Pancreas (tissue), 10 donors: ENCODE data around the gene ZNF23. TPM values are rescaled to one million over a fixed set of nuclear protein-coding genes. Genes with fewer than 3 reads are reported as not detected.

Source experiments
- ATAC-seq, 4 donors: fragments of 200-7000 bp; cut with Tn5 transposase; one replicate each; pipeline versions ENCODE4 v1.8.0 to v1.9.1; 2020; ENCODE audit warnings: mild to moderate bottlenecking in 4 of 4, moderate library complexity in 4 of 4
- DNase-seq, 6 donors: peaks; one replicate each; pipeline ENCODE4 v3.0.0-alpha.2; 2020
- FAIRE-seq: peaks from 2 replicates; lab custom pipeline; 2012; peaks lifted over from hg19 to GRCh38; lab: Jason Lieb, UNC
- H3K27ac ChIP-seq, 4 donors: fragments of 200-600 bp; sonication (generic); 1 replicate in 3 of 4; 2 replicates in 1 of 4; pipeline versions ENCODE4 v1.5.0 to v1.8.0; 2020
- H3K27me3 ChIP-seq, 4 donors: fragments of 200-600 bp; one replicate each; pipeline ENCODE4 v1.8.0; 2021
- H3K36me3 ChIP-seq, 3 donors: fragments of 200-600 bp; sonication (generic) in 1 of 3; one replicate each; pipeline versions ENCODE4 v1.5.0 to v1.8.0; 2020 to 2021
- H3K4me1 ChIP-seq, 3 donors: fragments of 200-600 bp; one replicate each; pipeline ENCODE4 v1.8.0; 2021
- H3K4me3 ChIP-seq, 4 donors: fragments of 200-600 bp; sonication (generic) in 2 of 4; one replicate each; pipeline versions ENCODE4 v1.5.0 to v1.8.0; 2020 to 2021
- H3K9me3 ChIP-seq, 4 donors: fragments of 200-600 bp; one replicate each; pipeline ENCODE4 v1.8.0; 2021
- WGBS, 2 donors: extraction: QIAGEN DNeasy Blood & Tissue Kit; methylation state at CpG; one replicate each; pipeline ENCODE4 v1.1.7; 2013; 5-methylcytosine and 5-hydroxymethylcytosine counted together
- intact Hi-C, 3 donors: fragments of 100-400 bp; cut with DNase I; formaldehyde crosslinking; loops; one replicate each; pipeline versions ENCODE4 v1.11.1 to v1.14.2; 2022
- polyA plus RNA-seq, 2 donors: library from polyadenylated mRNA; stranded (reverse); fragments of 200-250 nt; gene quantifications; one replicate each; pipeline ENCODE4 v1.2.3, GENCODE V29; 2013
- total RNA-seq, 6 donors: library from RNA; stranded (reverse); fragmentation: NEBNext Ultra II Directional in 4 of 6; extraction: Animal tissue kit (Norgen Biotek cat#: 25700) in 4 of 6; gene quantifications; one replicate each; pipeline versions ENCODE4 v1.2.1 to v1.2.4, GENCODE V29; 2021 to 2023
- TF ChIP-seq, protein P1 (sequence below), 4 donors: fragments of 200-600 bp; sonication (generic) in 3 of 4; IDR thresholded peaks; one replicate each; pipeline versions ENCODE4 v1.5.0 to v1.8.0; 2021; ENCODE audit warnings: antibody characterized with exemption in 4 of 4
- donor health status: healthy with polysubstance abuse.
- donor health status: DM: no; HTN: no; CAD: no; lungs with moderate emphysema.
- donor health status: DM: no; HTN: no; CAD: no.
- donor health status: control.
- donor health status: control.
- donor health status: Bipolar disorder and iron deficiency.
- donor health status: DM: yes; HTN: yes; CAD: no.
- donor health status: DM: no; HTN: no; CAD: no.
- donor health status: DM: no; HTN: no; CAD: no.
- donor health status: DM: yes; HTN: yes; CAD: no.

ZNF23 gene
- total and polyA plus RNA-seq, 8 donors = 2.6 to 14.5 (median 4.2) TPM

DNA sequence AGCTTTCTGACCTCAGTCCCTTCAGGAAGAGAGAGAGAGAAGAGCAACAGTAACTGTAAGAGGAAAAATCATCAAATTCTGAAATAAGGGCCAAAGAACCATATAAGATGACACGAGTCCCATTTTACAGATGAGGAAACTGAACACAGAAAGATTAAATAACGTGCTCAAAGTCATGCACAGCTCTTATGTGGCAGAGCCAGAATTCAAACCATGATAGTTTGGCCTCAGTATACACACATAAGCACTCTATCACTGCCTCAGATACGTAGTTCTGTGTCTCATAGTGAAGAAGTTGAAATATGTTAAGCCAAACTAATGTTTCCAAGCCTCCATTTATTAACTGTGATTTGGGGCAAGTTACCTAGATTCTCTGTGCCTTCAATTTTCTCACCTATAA lies 29.0 kb upstream of the ZNF23 start:
- H3K4me1 ChIP-seq = no peaks in the 10 kb centered on the region
- no peak overlapping the region for H3K27ac ChIP-seq
- no peak for FAIRE-seq
- TF ChIP-seq, protein P1, sequence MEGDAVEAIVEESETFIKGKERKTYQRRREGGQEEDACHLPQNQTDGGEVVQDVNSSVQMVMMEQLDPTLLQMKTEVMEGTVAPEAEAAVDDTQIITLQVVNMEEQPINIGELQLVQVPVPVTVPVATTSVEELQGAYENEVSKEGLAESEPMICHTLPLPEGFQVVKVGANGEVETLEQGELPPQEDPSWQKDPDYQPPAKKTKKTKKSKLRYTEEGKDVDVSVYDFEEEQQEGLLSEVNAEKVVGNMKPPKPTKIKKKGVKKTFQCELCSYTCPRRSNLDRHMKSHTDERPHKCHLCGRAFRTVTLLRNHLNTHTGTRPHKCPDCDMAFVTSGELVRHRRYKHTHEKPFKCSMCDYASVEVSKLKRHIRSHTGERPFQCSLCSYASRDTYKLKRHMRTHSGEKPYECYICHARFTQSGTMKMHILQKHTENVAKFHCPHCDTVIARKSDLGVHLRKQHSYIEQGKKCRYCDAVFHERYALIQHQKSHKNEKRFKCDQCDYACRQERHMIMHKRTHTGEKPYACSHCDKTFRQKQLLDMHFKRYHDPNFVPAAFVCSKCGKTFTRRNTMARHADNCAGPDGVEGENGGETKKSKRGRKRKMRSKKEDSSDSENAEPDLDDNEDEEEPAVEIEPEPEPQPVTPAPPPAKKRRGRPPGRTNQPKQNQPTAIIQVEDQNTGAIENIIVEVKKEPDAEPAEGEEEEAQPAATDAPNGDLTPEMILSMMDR (IDR thresholded peaks at IDR 0.05) = no peak
- no peak for ATAC-seq
- 54 to 62% methylated on average over 3 of the region's 3 CpGs for WGBS, 2 donors
- H3K36me3 ChIP-seq = no peaks in the 10 kb centered on the region
- H3K9me3 ChIP-seq = no peaks in the 10 kb centered on the region
- no peaks in the 10 kb centered on the region for H3K27me3 ChIP-seq
- intact Hi-C loops = loop anchor here in 2 of 3 donors (5.0 to 10.0 kb wide), 2 partner anchors 76 to 79 kb away; no protein-coding TSS in a partner anchor
- DNase-seq = no peak
- no peak overlapping the region for H3K4me3 ChIP-seq

DNA sequence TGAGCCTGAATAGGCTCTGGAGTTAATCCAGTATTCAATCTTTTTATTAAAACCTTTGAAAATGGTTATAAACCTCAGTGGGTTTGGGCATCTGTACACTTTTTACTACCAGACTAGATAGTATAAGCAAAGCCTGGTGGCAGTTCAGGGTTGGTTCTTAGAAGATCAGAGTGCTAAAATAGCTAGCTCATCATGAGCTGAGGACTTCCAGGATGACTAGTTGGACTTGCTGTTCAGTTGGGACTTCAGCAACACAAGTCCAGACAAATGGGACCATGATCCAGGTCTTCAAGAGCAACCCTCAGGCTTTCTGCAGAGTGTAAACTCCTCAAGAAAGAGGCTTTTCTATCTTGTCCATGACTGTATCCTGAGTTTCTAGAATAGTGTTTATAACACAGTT lies 28.3 kb upstream of the ZNF23 start:
- no peak overlapping the region for H3K27ac ChIP-seq
- no peak for DNase-seq
- no peak for ATAC-seq
- no peak overlapping the region for H3K4me3 ChIP-seq
- H3K27me3 ChIP-seq = no peaks in the 10 kb centered on the region
- intact Hi-C loops = loop anchor here in 2 of 3 donors (5.0 to 10.0 kb wide), 2 partner anchors 76 to 78 kb away; no protein-coding TSS in a partner anchor
- no peaks in the 10 kb centered on the region for H3K4me1 ChIP-seq
- FAIRE-seq = no peak
- H3K36me3 ChIP-seq = no peaks in the 10 kb centered on the region
- TF ChIP-seq, protein P1 (IDR thresholded peaks at IDR 0.05) = no peak
- H3K9me3 ChIP-seq = no peaks in the 10 kb centered on the region

DNA sequence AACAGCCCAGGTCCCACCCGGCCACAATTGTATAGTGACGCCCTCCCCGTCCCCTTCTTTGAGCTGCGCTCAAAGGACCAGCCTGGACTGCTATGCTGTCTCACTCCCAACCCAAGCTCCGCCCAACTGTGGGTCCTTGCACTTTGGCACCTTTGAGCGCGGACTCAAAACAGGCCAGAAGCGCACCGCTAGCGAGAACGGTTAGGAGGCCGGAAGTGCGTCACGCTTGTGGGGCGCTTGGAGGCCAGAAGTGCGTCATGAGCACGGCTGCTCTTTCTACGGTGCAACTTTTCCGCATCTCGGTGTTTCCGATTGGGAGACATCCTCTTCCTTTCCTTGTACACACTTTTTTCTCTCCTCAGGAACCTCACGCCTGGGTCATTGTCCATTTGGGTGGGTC lies 27.1 kb upstream of the ZNF23 start, which contains the start of gene ZNF19:
Gene ZNF19 (minus strand): TSS at position 203 of the 400 bp plus-strand sequence. CDS start 7,210 bp downstream, outside the sequence.
- Histone ChIP-seq H3K36me3 (no peaks in the 10 kb centered on the region), H3K27ac (no peak within 1 kb of the TSS), H3K4me1 (no peaks in the 10 kb centered on the region), H3K9me3 (no peaks in the 10 kb centered on the region), H3K4me3 (no peak within 1 kb of the TSS), H3K27me3 (no peaks in the 10 kb centered on the region)
- ATAC-seq = no peak
- FAIRE-seq = no peak
- intact Hi-C loops = no loop called here
- WGBS, 2 donors = 86 to 91% methylated on average over 22 of the region's 22 CpGs
- DNase-seq = peak in 2 of 6 donors; percentile 15 to 32
- TF ChIP-seq, protein P1 (IDR thresholded peaks at IDR 0.05) = no peak

DNA sequence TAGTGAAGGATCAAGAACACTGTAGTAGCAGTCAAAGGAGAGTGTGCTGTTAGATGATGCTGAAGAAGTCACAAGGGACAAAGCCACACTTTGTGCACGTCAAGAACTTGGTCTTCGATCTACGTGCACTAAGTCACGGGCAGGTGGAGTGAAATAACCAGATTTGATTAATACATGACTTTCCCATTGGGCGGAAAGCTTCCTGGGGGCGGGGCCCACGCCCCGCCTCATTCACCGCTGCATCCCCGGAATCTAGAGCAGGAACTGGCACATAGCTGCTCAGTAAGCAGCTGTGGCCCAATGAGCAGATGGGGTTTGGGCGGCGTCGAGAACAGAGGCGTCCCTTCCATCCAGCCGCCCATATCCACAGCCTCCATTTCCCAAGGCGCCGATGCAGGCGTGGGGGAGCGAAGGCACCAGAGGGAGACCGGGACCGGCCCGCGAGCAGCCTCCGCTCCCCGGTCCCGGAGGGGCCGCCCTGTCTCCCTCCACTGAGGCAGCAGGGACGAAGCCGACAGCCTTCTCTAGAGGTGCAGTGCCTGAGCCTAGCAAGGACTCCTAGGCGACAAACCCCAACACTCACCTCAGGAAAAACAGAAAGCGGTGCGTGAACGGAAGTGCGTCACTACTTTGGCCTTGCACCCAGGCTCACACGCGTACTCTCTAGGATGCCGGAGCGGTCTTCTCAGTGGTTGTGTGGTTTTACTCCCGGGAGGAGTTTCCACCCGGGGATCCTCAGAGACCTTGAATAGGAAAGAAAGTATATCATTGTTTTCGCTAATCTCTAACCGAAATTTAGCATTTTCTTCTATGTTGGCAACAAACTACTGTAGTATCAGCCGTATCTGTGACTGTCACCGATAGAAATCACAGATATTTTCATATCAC lies 22.2 kb upstream of the ZNF23 start:
- H3K9me3 ChIP-seq = no peaks in the 10 kb centered on the region
- peak; percentile 83 for FAIRE-seq
- H3K27ac ChIP-seq = peak overlapping the region; percentile 89 to 95 (median 92)
- DNase-seq = peak; percentile 76 to 87 (median 80)
- no peaks in the 10 kb centered on the region for H3K36me3 ChIP-seq
- intact Hi-C loops = no loop called here
- H3K27me3 ChIP-seq = no peaks in the 10 kb centered on the region
- no peaks in the 10 kb centered on the region for H3K4me1 ChIP-seq
- TF ChIP-seq, protein P1 (IDR thresholded peaks at IDR 0.05) = no peak
- peak overlapping the region; percentile 58 to 73 (median 63) for H3K4me3 ChIP-seq
- peak; percentile 96 to 99 (median 98) for ATAC-seq
- 1% methylated on average over 43 to 44 of the region's 44 CpGs for WGBS, 2 donors
